ENCODE data around the gene TRERF1.

DNA sequence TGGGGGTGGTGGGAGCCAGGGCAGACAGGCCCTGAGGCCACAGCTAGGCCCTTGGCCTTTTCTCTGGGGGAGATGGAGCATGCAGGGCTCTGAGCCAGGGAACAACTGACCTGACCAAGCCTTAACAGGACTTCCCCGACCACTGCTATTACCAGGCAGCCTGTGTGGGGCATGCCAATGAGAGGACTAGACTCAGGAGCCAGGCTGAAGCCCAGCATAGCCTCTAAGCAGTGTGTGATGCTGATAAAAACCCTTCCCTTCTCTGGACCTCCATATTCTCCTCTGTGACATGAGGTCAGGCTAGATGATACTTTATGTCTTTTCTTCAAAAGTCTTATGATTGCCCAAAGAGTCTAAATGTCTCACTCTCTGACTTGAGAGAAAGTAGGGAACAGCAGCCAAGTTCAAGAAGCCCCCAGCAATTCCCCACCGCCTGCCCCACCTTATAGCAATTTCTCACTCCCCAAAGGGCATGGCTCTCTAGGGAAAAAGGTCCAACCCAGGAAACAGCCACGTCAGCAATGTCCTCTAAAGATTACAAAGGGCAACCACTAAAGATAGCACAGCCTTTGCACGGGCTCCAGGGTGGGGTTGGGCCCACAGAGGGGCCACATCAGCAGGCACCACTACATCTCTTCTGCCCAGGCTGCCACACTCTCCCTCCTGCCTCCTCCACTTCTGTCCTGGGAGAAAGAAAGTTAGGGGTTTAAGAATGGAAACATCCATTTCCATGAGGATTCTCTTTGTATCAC lies 71.3 kb downstream of the TRERF1 start:
- TF ChIP-seq, protein P1, sequence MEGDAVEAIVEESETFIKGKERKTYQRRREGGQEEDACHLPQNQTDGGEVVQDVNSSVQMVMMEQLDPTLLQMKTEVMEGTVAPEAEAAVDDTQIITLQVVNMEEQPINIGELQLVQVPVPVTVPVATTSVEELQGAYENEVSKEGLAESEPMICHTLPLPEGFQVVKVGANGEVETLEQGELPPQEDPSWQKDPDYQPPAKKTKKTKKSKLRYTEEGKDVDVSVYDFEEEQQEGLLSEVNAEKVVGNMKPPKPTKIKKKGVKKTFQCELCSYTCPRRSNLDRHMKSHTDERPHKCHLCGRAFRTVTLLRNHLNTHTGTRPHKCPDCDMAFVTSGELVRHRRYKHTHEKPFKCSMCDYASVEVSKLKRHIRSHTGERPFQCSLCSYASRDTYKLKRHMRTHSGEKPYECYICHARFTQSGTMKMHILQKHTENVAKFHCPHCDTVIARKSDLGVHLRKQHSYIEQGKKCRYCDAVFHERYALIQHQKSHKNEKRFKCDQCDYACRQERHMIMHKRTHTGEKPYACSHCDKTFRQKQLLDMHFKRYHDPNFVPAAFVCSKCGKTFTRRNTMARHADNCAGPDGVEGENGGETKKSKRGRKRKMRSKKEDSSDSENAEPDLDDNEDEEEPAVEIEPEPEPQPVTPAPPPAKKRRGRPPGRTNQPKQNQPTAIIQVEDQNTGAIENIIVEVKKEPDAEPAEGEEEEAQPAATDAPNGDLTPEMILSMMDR (IDR thresholded peaks at IDR 0.05): no peak
- no peak for TF ChIP-seq POLR2A (IDR thresholded peaks at IDR 0.05)
- TF ChIP-seq POLR2AphosphoS5 (IDR thresholded peaks at IDR 0.05): peak in 1 of 2 donors; percentile 10

Measured in upper lobe of left lung (tissue), 4 donors.